ENCODE data around the gene ROGDI.

Gene ROGDI

GRCh38 chr16:4813251-4814003 is 11.0 kb upstream of the ROGDI start:
- no peak for DNase-seq

GRCh38 chr16:4811773-4812172 is 9.3 kb upstream of the ROGDI start:
- DNase-seq: no peak

- DNase-seq: no peak
These were observed 8.8 kb upstream of the ROGDI start for GRCh38 chr16:4811242-4811641.

GRCh38 chr16:4806280-4806679 is 3.8 kb upstream of the ROGDI start:
- no peak for DNase-seq

- no peak for DNase-seq
These were observed 2.8 kb upstream of the ROGDI start for GRCh38 chr16:4805231-4805630.

- no peak for DNase-seq
These were observed 1.7 kb upstream of the ROGDI start for GRCh38 chr16:4803898-4804762.

GRCh38 chr16:4803401-4803844 is 990 bp upstream of the ROGDI start:
- peak; percentile 19 for DNase-seq

GRCh38 chr16:4802659-4803287 is 340 bp upstream of the ROGDI start:
- DNase-seq: peak; percentile 95

GRCh38 chr16:4801051-4801961 is 1.1 kb downstream of the ROGDI start:
- DNase-seq: no peak

- peak; percentile 16 for DNase-seq
These were observed 2.0 kb downstream of the ROGDI start for GRCh38 chr16:4800290-4801041.

GRCh38 chr16:4799171-4799855 is 3.1 kb downstream of the ROGDI start:
- DNase-seq: no peak

- no peak for DNase-seq
These were observed 4.0 kb downstream of the ROGDI start for GRCh38 chr16:4798456-4798855.

GRCh38 chr16:4797805-4798252 is 4.6 kb downstream of the ROGDI start:
- no peak for DNase-seq

GRCh38 chr16:4796982-4797804 is 5.2 kb downstream of the ROGDI start:
- DNase-seq: no peak

- DNase-seq: no peak
These were observed 6.4 kb downstream of the ROGDI start for GRCh38 chr16:4795828-4796572.

- DNase-seq: no peak
These were observed 7.1 kb downstream of the ROGDI start, which contains the start of gene SMIM22 for GRCh38 chr16:4795181-4795827. TSS of gene SMIM22 (plus strand) at chr16:4795369. CDS start at chr16:4795735, 366 bp downstream.

- DNase-seq: no peak
These were observed 9.4 kb downstream of the ROGDI start for GRCh38 chr16:4792951-4793513.

GRCh38 chr16:4790871-4791270 is 11.6 kb downstream of the ROGDI start:
- no peak for DNase-seq

Data from retina (tissue), 1 donor.